Endodermal cell (in vitro differentiated cells): ENCODE results near the gene AFF3. TPM values are rescaled to one million over a fixed set of nuclear protein-coding genes. Genes with fewer than 3 reads are reported as not detected.

Experiments
- DNase-seq: peaks from one replicate; pipeline ENCODE4 v3.0.0-alpha.2; 2017
- H3K27ac ChIP-seq: 2 replicates; pipeline ENCODE4 v1.5.1; 2013; ENCODE audit warnings: mild to moderate bottlenecking, low read depth, low read length, moderate library complexity
- H3K27me3 ChIP-seq: 2 replicates; pipeline ENCODE4 v1.6.1; 2013; ENCODE audit warnings: mild to moderate bottlenecking, low read length, moderate library complexity; ENCODE audit not compliant: insufficient read depth, control insufficient read depth, poor library complexity, severe bottlenecking
- H3K36me3 ChIP-seq: 2 replicates; pipeline ENCODE4 v1.7.0; 2013; ENCODE audit warnings: mild to moderate bottlenecking, low read length, moderate library complexity; ENCODE audit not compliant: control insufficient read depth, insufficient read depth
- H3K4me1 ChIP-seq: one replicate; pipeline ENCODE4 v1.7.0; 2013; ENCODE audit warnings: low read length; ENCODE audit not compliant: control insufficient read depth, insufficient read depth
- H3K4me3 ChIP-seq: 2 replicates; pipeline ENCODE4 v1.5.1; 2013; ENCODE audit warnings: mild to moderate bottlenecking, low read length, moderate library complexity
- H3K9ac ChIP-seq: 2 replicates; pipeline ENCODE4 v1.6.1; 2013; ENCODE audit warnings: mild to moderate bottlenecking, low read length, moderate library complexity; ENCODE audit not compliant: poor library complexity, severe bottlenecking; ENCODE audit errors: extremely low read depth
- H3K9me3 ChIP-seq: 2 replicates; pipeline ENCODE4 v1.6.1; 2013; ENCODE audit warnings: mild to moderate bottlenecking, low read length, moderate library complexity; ENCODE audit not compliant: control insufficient read depth
- H3K27ac Mint-ChIP-seq: 2 replicates; pipeline ENCODE4 v1.8.0; 2020; ENCODE audit warnings: mixed read lengths
- H3K27me3 Mint-ChIP-seq: 2 replicates; pipeline ENCODE4 v1.8.0; 2021; ENCODE audit warnings: mild to moderate bottlenecking, mixed read lengths; ENCODE audit not compliant: insufficient read depth
- H3K36me3 Mint-ChIP-seq: 2 replicates; pipeline ENCODE4 v1.8.0; 2020; ENCODE audit warnings: low read depth, mixed read lengths
- H3K4me1 Mint-ChIP-seq: 2 replicates; pipeline ENCODE4 v1.8.0; 2020; ENCODE audit warnings: mixed read lengths
- H3K4me3 Mint-ChIP-seq: 2 replicates; pipeline ENCODE4 v1.8.0; 2020; ENCODE audit warnings: mild to moderate bottlenecking, moderate library complexity, mixed read lengths
- H3K9me3 Mint-ChIP-seq: 2 replicates; pipeline ENCODE4 v1.8.0; 2020; ENCODE audit warnings: mild to moderate bottlenecking, mixed read lengths
- WGBS, 2 experiments: methylation state at CpG; one replicate each; pipeline versions ENCODE4 v1.1.5 to v1.1.7; 2013; ENCODE audit warnings: missing lambda C conversion rate in 2 of 2, mixed read lengths in 1 of 2; ENCODE audit not compliant: insufficient coverage in 1 of 2, insufficient read length in 1 of 2; 5-methylcytosine and 5-hydroxymethylcytosine counted together
- total RNA-seq, 2 donors: library from RNA; stranded (reverse); fragmentation: NEBNext Ultra II Directional in 1 of 2; extraction: Animal tissue kit (Norgen Biotek cat#: 25700) in 1 of 2; gene quantifications; 2 replicates in 1 of 2; 3 replicates in 1 of 2; pipeline ENCODE4 v1.2.1, GENCODE V29; 2021
- TF ChIP-seq, protein P1 (sequence below): fragments of 200-600 bp; sonication (generic); conservative IDR thresholded peaks from 2 replicates; pipeline ENCODE4 v1.5.0; 2021; ENCODE audit warnings: antibody characterized with exemption, mild to moderate bottlenecking

AFF3 gene
- total RNA-seq, 2 donors from 2014 or later = 0.62 to 0.73 TPM

DNA sequence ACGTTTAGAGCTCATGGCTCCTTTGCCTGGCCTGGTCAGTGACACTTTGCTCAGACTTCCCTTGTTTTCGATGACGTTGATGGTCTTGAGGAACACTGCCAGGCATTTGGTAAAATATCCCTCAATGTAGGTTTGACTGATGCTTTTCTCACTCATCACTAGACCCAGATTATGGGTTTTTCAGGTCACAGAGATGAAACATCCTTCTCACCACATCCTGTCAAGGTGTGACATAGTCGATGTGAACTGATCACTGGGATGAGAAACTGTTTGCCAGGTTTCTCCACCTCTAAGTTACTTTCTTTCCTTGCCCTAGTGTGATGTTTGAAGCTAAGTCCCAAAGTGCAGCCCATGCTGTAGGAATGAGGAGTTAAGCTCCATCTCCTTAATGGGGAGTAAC, 81.5 kb downstream of the AFF3 start:
- DNase-seq = no peak
- Histone ChIP-seq H3K9ac (no peak overlapping the region), H3K9me3 (no peaks in the 10 kb centered on the region), H3K27ac (no peak overlapping the region), H3K4me3 (no peak overlapping the region), H3K4me1 (no peaks in the 10 kb centered on the region), H3K36me3 (no peaks in the 10 kb centered on the region), H3K27me3 (no peaks in the 10 kb centered on the region)
- WGBS, 2 experiments = 92 to 100% methylated on average over 3 to 4 of the region's 4 CpGs
- H3K4me3 Mint-ChIP-seq = no peak overlapping the region
- peaks cover 9% of the 10 kb centered on the region for H3K9me3 Mint-ChIP-seq
- no peaks in the 10 kb centered on the region for H3K27me3 Mint-ChIP-seq
- H3K4me1 Mint-ChIP-seq = no peaks in the 10 kb centered on the region
- no peaks in the 10 kb centered on the region for H3K36me3 Mint-ChIP-seq
- TF ChIP-seq, protein P1, sequence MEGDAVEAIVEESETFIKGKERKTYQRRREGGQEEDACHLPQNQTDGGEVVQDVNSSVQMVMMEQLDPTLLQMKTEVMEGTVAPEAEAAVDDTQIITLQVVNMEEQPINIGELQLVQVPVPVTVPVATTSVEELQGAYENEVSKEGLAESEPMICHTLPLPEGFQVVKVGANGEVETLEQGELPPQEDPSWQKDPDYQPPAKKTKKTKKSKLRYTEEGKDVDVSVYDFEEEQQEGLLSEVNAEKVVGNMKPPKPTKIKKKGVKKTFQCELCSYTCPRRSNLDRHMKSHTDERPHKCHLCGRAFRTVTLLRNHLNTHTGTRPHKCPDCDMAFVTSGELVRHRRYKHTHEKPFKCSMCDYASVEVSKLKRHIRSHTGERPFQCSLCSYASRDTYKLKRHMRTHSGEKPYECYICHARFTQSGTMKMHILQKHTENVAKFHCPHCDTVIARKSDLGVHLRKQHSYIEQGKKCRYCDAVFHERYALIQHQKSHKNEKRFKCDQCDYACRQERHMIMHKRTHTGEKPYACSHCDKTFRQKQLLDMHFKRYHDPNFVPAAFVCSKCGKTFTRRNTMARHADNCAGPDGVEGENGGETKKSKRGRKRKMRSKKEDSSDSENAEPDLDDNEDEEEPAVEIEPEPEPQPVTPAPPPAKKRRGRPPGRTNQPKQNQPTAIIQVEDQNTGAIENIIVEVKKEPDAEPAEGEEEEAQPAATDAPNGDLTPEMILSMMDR = no peak
- no peak overlapping the region for H3K27ac Mint-ChIP-seq

DNA sequence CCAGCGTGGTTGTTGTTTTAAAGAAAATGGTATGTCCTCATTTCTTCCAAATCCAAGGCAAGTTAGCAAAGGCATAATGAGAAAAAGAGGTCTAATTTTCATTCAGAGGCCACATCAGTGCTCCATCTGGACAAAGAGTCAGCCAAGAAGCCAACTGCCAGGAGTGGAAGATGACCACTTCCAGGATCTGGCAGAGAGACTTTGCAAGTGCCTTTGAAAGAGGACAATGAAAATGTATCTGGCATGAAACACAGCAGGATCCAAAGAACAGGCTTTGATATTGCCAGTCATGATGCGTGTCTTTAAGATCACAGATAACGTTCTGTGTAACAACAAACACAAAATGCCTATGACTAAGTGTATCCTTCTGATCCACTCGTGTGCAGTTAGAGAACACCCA, 82.8 kb downstream of the AFF3 start:
- Mint-ChIP-seq H3K4me1 (peaks cover 1% of the 10 kb centered on the region), H3K27ac (no peak overlapping the region), H3K9me3 (peaks cover 9% of the 10 kb centered on the region), H3K4me3 (no peak overlapping the region), H3K27me3 (no peaks in the 10 kb centered on the region), H3K36me3 (no peaks in the 10 kb centered on the region)
- Histone ChIP-seq H3K4me1 (no peaks in the 10 kb centered on the region), H3K36me3 (no peaks in the 10 kb centered on the region), H3K9ac (no peak overlapping the region), H3K27me3 (no peaks in the 10 kb centered on the region), H3K4me3 (no peak overlapping the region), H3K27ac (no peak overlapping the region), H3K9me3 (no peaks in the 10 kb centered on the region)
- TF ChIP-seq, protein P1 = no peak
- WGBS, 2 experiments = 88 to 91% methylated on average over 4 of the region's 4 CpGs
- DNase-seq = no peak

GRCh38 chr2:100057901-100058261, 84.5 kb downstream of the AFF3 start:
- no peaks in the 10 kb centered on the region for H3K27me3 Mint-ChIP-seq
- H3K4me1 ChIP-seq = peaks cover 3% of the 10 kb centered on the region
- H3K27ac ChIP-seq = no peak overlapping the region
- H3K9ac ChIP-seq = no peak overlapping the region
- peaks cover 5% of the 10 kb centered on the region for H3K4me1 Mint-ChIP-seq
- H3K9me3 Mint-ChIP-seq = peaks cover 2% of the 10 kb centered on the region
- no peak overlapping the region for H3K4me3 Mint-ChIP-seq
- DNase-seq = no peak
- H3K36me3 Mint-ChIP-seq = no peaks in the 10 kb centered on the region
- H3K27ac Mint-ChIP-seq = no peak overlapping the region
- H3K9me3 ChIP-seq = no peaks in the 10 kb centered on the region
- no peak overlapping the region for H3K4me3 ChIP-seq
- TF ChIP-seq, protein P1 = no peak
- no peaks in the 10 kb centered on the region for H3K36me3 ChIP-seq
- no peaks in the 10 kb centered on the region for H3K27me3 ChIP-seq
